Measurements from ENCODE around the gene KCNQ1OT1. TPM values are rescaled to one million over a fixed set of nuclear protein-coding genes. Genes with fewer than 3 reads are reported as not detected.

KCNQ1OT1 gene
- total RNA-seq, 1 donor from 2014 or later: 14.3 TPM

- peaks cover 5% of the 10 kb centered on the region for H3K27me3 Mint-ChIP-seq (ENCODE audit: unreplicated experiment)
- TF ChIP-seq CTCF (IDR thresholded peaks at IDR 0.05; ENCODE audit: partially characterized antibody, unreplicated experiment): no peak
- no peak for DNase-seq
- no peak overlapping the region for H3K4me3 Mint-ChIP-seq (ENCODE audit: unreplicated experiment)
- peaks cover 13% of the 10 kb centered on the region for H3K4me1 Mint-ChIP-seq (ENCODE audit: low read depth, unreplicated experiment)
- H3K36me3 Mint-ChIP-seq (ENCODE audit: unreplicated experiment): no peaks in the 10 kb centered on the region
- peaks cover 1% of the 10 kb centered on the region for H3K9me3 Mint-ChIP-seq (ENCODE audit: unreplicated experiment)
- no peak overlapping the region for H3K27ac Mint-ChIP-seq (ENCODE audit: unreplicated experiment)
Measured at GRCh38 chr11:2721210-2721916, 21.6 kb upstream of the KCNQ1OT1 start.

GRCh38 chr11:2719831-2720590, 20.2 kb upstream of the KCNQ1OT1 start:
- Mint-ChIP-seq H3K4me1 (ENCODE audit: low read depth, unreplicated experiment) (peaks cover 10% of the 10 kb centered on the region), H3K36me3 (ENCODE audit: unreplicated experiment) (no peaks in the 10 kb centered on the region), H3K4me3 (ENCODE audit: unreplicated experiment) (no peak overlapping the region), H3K27ac (ENCODE audit: unreplicated experiment) (no peak overlapping the region), H3K9me3 (ENCODE audit: unreplicated experiment) (peaks cover 3% of the 10 kb centered on the region), H3K27me3 (ENCODE audit: unreplicated experiment) (peaks cover 6% of the 10 kb centered on the region)
- DNase-seq: no peak
- TF ChIP-seq CTCF (IDR thresholded peaks at IDR 0.05; ENCODE audit: partially characterized antibody, unreplicated experiment): no peak

GRCh38 chr11:2718817-2719438, 19.1 kb upstream of the KCNQ1OT1 start:
- Mint-ChIP-seq H3K4me3 (ENCODE audit: unreplicated experiment) (no peak overlapping the region), H3K4me1 (ENCODE audit: low read depth, unreplicated experiment) (peaks cover 10% of the 10 kb centered on the region), H3K27me3 (ENCODE audit: unreplicated experiment) (peaks cover 3% of the 10 kb centered on the region), H3K27ac (ENCODE audit: unreplicated experiment) (no peak overlapping the region), H3K36me3 (ENCODE audit: unreplicated experiment) (no peaks in the 10 kb centered on the region), H3K9me3 (ENCODE audit: unreplicated experiment) (peaks cover 3% of the 10 kb centered on the region)
- TF ChIP-seq CTCF (IDR thresholded peaks at IDR 0.05; ENCODE audit: partially characterized antibody, unreplicated experiment): no peak
- DNase-seq: no peak

GRCh38 chr11:2717561-2718325, 17.9 kb upstream of the KCNQ1OT1 start:
- Mint-ChIP-seq H3K9me3 (ENCODE audit: unreplicated experiment) (peaks cover 5% of the 10 kb centered on the region), H3K27ac (ENCODE audit: unreplicated experiment) (no peak overlapping the region), H3K27me3 (ENCODE audit: unreplicated experiment) (peaks cover 3% of the 10 kb centered on the region), H3K4me3 (ENCODE audit: unreplicated experiment) (no peak overlapping the region), H3K4me1 (ENCODE audit: low read depth, unreplicated experiment) (peaks cover 10% of the 10 kb centered on the region), H3K36me3 (ENCODE audit: unreplicated experiment) (no peaks in the 10 kb centered on the region)
- no peak for DNase-seq
- TF ChIP-seq CTCF (IDR thresholded peaks at IDR 0.05; ENCODE audit: partially characterized antibody, unreplicated experiment): no peak

All from glutamatergic neuron (in vitro differentiated cells).